Anterior cingulate cortex (tissue), 58 donors: ENCODE results near the gene C2orf76.
"Not testable (repeated sequence)": the region's sequence is repeated elsewhere in the genome, so short reads cannot be mapped to it uniquely, and the experiment has no call there.

Experiments
- DNase-seq, 58 donors: peaks; one replicate each; lab custom pipeline; 2025; lab: John Stamatoyannopoulos, UW

C2orf76 gene

DNA sequence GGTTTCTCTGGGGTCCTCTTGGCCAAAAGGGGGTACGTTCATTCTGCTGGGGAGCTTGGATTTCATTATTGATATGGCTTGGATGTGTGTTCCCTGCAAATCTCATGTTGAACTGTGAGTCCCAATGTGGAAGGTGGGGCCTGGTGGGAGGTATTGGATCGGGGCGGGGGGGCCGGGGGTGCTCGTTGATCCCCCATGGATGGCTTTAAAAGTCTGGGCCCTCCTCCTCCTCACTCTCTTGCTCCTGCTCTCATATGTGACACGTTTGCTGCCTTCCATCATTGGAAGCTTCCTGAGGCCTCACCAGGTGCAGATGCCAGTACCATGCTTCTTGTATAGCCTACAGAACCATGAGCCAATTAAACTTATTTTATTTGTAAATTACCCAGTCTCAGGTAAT is 11.9 kb upstream of the C2orf76 start:
- no peak for DNase-seq

DNA sequence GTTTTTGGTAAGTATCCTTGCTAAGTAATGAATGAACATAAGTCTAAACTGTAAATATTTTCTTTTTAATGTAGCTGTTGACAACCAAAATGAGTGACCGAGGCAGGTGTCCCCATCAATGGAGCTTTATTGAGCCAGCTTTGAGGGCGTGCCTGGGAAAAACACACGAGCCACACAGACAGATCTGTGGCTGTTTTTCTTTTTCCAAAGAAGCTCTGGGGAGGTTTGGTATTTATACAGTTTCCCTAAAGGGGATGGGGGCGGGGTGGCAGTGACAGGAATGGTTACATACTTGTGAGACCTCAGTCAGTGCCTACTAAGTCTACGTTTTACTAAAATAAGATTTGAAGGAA is 11.3 kb upstream of the C2orf76 start:
- no peak for DNase-seq

DNA sequence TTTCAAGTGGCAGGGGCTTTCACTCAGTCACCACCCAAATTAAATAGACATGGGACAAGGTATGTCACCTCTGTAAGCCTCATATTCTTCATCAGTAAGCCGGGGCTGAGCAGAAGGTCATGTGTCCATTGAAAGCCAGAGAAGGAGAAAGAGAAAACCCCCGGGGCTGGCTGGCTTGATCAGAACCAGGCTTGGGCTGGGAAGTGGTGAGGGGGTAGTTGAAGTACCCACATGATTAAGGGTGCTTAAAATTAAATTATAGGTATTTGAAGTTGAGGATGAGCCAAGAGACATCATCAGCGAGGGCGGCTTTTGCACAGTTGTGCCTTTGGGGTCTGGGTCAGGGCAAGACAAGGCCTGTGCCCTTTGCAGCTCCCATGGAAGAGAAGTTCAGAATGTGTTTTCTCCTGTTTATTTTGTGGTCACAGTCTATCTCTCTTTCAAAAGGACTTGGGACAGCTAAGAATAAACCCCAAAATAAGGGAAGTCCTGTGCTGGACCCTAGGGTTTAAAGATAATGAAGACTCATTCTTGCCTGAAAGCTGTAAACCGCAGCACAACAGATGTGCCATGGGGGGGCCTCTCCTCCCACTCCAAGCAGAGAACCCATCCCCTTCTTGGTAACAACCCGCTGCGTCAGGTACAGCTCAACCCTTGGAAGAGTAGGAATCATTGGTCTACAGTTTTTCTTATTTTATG is 10.8 kb upstream of the C2orf76 start:
- no peak for DNase-seq

DNA sequence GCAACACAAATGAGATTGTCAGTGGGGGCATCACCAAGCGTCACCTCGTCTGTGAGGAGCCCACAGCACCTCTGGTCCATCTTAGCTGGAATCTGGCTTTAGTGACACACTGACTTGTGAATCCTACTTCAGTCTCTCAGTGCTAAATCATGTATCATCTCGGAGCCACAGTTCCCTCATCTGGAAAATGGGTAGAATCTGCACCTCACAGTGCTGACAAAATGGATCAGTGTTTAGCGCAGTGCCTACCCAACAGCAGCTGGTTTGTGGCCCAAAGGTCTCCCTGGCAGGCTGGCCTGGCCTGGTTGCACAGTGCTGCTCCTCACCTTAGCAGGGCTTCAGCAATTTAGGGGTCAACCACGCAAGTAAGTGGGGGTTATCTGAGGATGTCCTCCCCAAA is 10.2 kb upstream of the C2orf76 start:
- no peak for DNase-seq

DNA sequence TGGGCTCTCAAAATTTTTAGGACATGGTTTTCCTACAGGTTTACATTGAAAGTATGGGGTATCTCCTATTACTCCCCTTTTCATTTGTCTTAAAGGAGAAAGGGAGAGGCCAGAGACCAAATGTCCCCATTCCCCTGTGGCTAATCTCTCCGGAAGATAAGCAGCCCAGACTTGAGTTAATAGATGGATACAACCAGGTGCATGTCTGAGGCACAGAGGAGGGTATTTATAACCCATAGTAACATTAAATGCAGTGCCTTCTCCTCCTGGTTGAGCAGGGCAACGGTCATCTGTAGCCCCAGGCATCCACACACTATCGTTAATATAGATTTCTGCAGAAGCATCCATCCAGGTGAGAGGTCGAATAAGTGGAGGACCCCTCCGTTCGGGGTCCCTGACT is 9.8 kb upstream of the C2orf76 start:
- not testable (repeated sequence) for DNase-seq

DNA sequence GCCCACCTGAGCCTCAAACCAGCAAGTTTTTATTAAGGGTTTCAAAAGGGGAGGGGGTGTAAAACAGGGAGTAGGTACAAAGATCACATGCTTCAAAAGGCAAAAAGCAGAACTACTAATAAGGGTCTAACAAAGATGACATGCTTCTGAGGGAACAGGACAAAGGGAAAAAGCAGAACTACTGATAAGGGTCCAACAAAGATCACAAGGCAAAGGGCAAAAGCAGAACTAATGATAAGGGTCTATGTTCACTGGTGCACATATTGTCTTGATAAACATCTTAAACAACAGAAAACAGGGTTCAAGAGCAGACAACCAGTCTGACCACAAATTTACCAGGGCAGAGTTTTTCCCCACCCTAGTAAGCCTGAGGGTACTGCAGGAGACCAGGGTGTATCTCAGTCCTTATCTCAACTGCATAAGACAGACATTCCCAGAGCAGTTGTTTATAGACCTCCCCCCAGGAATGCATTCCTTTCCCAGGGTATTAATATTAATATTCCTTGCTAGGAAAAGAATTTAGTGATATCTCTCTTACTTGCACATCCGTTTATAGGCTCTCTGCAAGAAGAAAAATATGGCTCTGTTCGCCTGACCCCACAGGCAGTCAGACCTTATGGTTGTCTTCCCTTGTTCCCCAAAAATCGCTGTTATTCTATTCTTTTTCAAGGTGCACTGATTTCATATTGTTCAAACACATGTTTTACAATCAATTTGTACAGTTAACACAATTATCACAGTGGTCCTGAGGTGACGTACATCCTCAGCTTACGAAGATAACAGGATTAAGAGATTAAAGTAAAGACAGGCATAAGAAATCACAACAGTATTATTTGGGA is 7.5 kb upstream of the C2orf76 start:
- DNase-seq, result not testable (repeated sequence)

DNA sequence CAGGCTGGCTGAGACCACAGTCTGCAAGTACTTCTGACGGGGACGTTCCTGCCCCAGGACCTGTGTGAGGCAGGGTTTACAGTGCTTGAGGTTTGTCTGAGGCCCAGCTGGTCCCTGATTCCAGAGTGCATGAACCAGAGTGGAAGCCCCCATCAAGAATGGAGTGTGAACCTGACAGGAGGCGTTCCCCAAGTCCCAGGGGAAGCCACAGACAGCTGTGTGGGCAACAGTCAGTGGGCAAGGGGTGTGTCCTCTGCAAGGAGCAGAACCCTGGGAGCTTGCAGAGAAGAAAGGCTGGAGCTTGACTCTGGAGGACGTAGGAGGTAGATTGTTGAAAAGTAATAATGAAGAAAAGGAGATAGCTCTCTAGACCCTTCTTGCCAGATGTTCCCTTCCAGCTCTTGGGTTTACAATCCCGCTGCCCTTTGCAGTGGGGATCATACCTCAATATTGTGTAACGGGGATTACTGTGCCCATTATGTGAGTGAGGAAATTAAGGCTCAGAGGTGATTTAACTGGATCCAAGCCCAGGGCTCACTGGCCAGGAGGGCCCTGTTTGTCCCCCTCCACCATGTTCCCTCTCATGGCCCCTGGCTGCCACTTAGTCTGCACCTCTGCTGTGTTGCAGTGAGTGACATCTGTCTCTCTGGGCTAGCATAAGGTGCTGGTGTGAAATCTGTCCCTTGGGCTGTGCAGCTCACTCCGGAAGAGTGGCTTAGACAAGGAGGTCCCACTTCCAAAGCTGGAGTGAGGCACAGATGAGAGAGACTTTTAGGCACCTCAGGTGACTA is 6.3 kb upstream of the C2orf76 start:
- no peak for DNase-seq

DNA sequence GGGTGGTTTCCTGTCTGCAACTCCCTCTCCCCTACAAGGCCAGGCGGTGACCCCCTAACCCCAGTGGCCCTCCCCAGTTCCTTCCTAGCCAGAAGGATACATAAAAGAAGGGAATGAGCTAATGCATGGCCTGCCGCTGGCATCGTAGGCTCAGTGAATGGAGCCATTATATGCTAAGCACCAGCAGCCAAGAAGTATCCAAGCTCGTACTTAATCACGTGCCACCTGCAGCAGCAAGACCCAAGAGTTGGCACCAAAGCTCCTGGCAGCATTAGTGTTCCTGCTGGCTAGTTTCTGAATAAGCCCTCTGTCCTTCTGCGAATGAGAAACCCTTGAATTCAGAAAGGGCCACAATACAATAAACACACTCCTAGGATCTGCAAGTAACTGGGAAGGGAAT is 4.5 kb upstream of the C2orf76 start:
- peak in 54 of 58 donors; percentile 32 to 96 (median 76) for DNase-seq

DNA sequence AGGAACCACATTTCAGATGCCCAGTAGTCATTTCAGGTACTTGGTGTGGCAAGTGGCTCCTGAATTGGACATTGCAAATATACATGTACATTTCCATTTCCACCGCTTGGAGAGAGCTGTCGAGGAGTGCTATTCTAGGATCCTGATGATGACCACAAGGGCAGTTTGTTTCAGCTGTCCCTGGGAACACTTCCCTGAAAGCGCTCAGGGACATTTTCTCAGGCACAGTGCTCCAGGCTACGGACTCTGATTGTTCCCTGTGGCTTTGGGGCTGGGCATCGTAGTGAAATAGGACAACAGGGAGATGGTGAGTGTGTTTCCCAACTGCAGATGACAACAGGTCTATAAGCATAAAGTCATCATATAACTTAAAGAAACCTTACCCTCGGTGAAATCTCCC is 3.2 kb upstream of the C2orf76 start:
- peak in 3 of 58 donors; percentile 13 to 34 (median 28) for DNase-seq

DNA sequence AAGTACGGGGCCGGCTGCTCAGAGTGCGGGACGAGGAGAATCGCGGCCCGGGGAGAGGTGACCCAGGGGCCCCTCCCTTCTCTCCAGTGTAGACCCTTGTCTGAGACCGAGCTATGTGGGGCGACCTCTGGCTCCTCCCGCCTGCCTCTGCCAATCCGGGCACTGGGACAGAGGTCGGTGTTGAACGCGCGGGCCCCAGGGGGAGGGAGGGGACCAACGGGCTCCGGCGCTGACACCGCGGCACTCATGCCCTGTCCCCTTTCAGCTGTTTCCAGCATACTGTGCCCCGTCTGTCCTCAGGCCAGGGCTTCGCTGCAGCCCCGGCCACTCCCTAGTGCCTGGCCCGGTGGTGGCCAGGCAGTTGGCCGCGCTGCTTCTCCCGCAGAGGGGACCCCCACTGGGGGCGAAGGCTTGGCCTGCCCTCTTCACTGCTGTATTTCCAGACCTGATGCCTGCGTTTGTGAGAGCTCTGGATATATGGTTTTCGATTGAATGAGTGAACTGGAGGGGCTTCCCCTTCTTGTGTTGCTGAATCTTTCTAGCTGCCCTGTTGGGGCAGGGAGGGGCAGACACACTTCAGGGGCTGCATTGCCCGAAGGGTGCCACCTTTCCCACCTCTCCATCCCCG is 952 bp upstream of the C2orf76 start:
- peak in 52 of 58 donors; percentile 9 to 78 (median 64) for DNase-seq

DNA sequence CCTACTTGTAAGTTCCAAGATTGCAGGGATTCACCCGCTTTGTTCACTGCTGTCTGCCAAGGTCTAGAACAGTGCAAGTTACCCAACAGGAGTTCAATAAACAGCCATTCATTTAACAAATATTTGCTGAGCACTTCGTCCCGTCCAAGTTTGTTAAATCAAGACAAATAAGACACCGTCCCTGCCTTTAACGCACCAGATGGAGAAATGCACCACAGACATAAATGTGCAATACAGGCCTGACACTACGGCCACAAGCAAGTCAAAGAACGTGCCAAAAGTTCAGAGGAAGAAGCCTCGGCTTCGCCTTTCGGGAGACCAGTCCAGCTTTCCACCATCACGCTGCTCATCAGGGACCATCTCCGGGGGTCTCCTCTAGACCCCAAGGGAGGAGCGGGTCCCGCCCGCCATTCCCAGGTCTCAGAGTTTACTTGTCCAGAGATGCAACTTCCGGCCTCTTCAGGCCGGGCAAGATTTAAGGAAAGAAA is 429 bp downstream of the C2orf76 start:
- DNase-seq, result peak in 2 of 58 donors; percentile 41 to 56

DNA sequence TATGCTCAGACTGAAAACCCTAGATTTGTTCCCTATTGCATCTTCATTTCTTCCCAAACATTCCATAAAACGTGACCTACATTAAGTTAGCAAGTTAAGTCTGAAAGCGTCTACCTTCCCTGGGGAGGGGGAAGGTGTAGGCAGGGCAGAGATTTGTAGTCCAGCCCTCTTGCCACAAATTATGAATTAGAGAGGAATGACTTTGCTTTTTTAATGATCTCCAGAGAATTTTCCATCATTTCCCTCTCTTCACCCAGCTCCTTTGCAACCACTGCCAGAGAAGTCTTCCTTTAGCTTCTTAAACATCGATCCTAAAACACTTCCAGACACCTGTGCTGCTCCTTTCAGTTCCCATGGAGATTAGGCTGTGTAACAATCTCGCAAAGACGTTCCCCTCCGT is 1.2 kb downstream of the C2orf76 start:
- no peak for DNase-seq

DNA sequence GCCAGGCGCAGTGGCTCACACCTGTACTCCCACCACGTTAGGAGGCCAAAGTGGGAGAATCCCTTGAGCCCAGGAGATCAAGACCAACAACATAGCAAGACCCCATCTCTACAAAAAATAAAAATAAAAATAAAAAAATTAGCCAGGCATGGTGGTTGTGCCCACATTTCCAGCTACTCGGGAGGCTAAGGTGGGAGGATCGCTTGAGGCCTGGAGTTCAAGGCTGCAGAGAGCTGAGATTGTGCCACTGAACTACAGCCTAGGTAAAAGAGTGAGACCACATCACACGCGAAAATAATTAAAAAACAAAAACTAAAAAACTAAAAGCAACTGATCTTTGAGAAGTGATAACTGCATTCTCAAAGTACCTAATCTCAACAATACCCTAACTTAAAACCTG is 1.8 kb downstream of the C2orf76 start:
- no peak for DNase-seq

DNA sequence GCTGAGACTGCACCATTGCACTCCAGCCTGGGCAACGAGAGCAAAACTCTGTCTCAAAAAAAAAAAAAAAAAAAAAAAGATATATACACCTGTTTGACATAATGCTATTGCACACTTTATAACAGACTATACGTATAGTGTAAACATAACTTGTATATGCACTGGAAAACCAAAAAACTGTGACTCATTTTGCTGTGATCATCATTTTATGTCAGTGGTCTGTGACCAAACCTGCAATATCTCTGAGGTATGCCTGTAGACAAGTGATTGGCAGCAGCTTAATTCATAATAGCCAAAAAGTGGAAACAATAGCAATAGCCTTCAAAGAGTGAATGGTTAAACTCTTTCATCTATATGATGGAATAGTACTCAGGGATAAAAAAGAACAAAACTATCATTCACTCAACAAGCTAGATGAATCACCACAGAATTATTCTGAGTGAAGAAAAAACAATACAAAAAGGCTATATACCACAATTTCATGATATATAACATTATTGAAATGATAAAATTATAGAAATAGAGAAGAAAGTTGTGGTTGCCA is 6.1 kb downstream of the C2orf76 start:
- no peak for DNase-seq

DNA sequence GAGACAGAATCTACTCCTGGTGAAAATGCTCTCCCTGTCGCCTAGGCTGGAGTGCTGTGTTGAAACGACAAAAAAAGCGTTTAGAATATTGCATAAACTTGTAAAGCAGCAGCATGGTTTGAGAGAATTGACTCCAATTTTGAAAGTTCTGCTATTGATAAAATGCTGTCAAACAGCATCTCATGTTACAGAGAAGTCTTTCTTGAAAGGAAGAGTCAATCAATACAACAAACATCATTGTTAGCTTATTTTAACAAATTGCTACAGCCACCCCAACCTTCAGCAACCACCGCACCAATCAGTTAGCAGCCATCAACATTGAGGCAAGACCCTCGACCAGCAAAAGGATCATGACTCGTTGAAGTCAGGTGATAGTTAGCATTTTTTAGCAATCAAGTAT is 6.9 kb downstream of the C2orf76 start:
- DNase-seq, result no peak

DNA sequence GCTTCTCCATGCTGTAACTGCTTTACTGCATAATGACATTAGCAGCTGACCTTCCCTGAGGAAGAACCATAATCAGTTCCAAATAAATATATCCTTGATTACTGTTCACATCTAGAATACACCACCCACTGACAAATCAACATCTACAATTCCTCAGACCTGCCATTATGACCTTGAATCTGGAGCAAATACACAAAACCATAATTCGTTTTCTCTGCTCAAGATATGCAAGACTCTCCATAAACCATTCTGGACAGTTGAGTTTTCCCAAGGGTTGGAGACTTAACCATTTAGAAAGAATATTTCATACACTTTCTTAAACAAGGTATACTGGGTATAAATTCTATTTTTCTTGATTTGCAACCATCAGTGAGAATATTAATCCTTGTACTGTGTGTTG is 11.8 kb downstream of the C2orf76 start:
- no peak for DNase-seq

DNA sequence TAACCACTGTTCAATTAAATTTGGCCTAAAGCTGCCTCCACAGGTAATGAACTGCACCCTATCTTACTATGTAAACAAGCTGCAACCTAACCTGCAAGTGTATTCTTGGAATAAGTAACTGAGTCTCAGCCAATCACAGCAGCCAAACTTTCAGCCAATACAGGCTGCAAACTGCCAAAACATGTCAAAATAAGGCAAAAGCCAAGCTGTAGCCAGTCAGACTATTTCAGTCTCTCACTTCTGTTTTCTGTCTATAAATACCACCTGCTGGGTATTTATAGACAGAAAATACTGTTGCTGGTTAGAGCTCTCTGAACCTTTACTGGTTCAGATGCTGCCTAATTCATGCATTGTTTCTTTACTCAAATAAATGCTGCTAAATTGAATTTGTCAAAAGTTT is 14.3 kb downstream of the C2orf76 start:
- no peak for DNase-seq

DNA sequence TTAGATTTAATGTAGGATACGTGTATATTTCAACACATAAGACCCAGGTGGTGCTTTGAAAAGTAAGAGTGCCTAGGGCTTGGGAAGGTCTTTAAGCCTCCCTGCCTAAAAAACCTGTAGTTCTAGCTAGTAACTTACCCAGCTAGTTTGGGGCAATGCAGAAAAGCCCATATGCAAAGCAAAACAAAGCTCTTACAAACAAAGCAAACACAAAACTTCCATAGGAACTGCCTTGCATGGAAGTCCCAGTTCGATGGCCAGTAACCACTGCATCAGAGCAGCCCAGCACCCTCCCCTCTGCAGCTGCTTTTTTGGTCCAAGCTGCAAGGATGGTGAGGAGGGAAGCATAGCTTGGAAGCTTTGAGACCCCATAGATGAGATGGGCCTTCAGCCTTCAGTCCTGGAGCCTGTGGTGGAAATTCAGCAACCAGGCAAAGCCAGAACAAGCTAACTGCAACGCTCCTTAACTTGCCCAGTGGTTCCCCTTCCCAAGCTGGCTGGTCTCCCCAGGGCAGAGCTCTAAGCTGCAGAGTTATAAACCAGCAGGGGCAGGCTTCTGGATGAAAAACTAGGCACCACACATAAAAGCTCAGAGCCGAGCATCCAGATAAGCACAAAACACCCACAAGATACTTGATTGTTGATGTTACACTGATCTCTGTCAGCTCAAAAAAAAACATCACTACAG is 16.2 kb downstream of the C2orf76 start:
- DNase-seq, result peak in 2 of 58 donors; percentile 18 to 19

DNA sequence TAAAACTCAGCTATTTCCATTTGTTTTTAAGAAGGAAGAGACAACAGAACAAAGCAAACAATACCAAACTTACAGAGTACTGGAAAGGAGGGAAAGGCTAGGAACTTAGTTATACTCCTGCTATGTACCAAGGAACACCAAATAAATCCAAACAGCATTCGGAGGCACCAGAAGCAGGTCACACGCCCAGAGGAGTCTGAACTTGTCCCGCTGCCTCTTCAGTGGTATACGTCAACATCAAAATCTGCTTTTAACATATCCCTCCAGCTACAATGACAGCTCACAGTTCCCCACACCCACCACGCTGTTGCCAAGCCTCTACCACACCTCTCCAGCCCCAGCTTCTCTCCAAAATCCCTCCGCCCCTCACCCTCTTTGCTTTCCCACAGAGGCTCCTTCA is 17.3 kb downstream of the C2orf76 start:
- DNase-seq, result no peak

DNA sequence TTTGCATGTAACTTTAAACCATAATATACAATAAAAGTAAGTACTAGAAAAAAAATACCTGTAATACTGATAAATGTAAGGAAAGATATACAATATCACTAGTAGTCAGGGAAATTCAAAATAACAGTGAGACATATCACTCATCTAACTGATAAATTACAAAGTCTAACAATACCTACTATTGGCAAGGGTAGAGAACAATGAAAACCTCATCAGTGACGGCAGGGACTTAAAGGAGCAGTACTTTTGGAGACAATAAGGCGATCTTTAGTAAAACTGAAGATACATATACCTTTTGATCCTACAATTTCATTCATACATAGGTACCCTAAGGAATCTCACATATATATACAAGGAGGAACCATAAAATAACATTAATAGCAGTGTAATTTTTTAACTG is 24.9 kb downstream of the C2orf76 start:
- no peak for DNase-seq
